Uterus (tissue), 2 donors: ENCODE results near the gene GRXCR2.

Source experiments
- CTCF ChIP-seq, 4 experiments: fragments of 200-600 bp in 2 of 4; fragments of 450-650 bp in 2 of 4; sonication (generic) in 2 of 4; IDR thresholded peaks; one replicate each; pipeline ENCODE4 v1.5.1; 2016 to 2019; ENCODE audit warnings: antibody characterized with exemption in 4 of 4, mild to moderate bottlenecking in 2 of 4, moderate library complexity in 1 of 4
- POLR2A ChIP-seq, 2 donors: fragments of 450-650 bp; IDR thresholded peaks; one replicate each; pipeline ENCODE4 v1.6.1; 2016; ENCODE audit warnings: antibody characterized with exemption in 2 of 2, mild to moderate bottlenecking in 1 of 2, moderate library complexity in 1 of 2

GRCh38 chr5:145903867-145904266, 31.1 kb upstream of the GRXCR2 start:
- TF ChIP-seq CTCF (IDR thresholded peaks at IDR 0.05) (no peak), POLR2A (IDR thresholded peaks at IDR 0.05) (no peak)
